ENCODE measurements around the gene EXT2. TPM values are rescaled to one million over a fixed set of nuclear protein-coding genes. Genes with fewer than 3 reads are reported as not detected.

EXT2 gene
- polyA plus RNA-seq, 1 experiment, result 171 TPM

DNA sequence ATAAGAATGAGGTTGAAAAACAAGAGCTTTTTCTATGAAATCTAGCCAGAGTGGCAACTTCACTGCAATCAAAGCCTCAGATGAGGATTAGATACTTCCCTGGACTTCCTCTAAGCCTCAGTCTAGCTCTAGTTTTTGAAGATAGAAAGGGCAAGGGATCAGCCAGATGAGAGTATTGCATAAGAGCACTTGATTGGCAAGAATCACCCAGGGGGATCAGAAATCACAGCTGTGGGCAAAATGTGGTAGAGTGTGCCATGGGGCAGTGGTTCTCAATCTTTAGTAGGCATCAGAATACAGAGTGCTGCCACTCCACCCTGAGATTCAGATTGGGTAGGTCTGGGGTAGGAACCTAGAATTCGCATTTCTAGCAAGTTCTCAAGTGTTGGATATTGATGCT lies 82.4 kb downstream of the EXT2 start:
- Histone ChIP-seq H3K36me3 (ENCODE audit: control insufficient read depth, insufficient read depth, low read length) (no peaks in the 10 kb centered on the region), H3K4me3 (ENCODE audit: low read depth, low read length) (no peak overlapping the region), H3K27me3 (ENCODE audit: control insufficient read depth, insufficient read depth, low read length) (no peaks in the 10 kb centered on the region)
- TF ChIP-seq, protein P1, sequence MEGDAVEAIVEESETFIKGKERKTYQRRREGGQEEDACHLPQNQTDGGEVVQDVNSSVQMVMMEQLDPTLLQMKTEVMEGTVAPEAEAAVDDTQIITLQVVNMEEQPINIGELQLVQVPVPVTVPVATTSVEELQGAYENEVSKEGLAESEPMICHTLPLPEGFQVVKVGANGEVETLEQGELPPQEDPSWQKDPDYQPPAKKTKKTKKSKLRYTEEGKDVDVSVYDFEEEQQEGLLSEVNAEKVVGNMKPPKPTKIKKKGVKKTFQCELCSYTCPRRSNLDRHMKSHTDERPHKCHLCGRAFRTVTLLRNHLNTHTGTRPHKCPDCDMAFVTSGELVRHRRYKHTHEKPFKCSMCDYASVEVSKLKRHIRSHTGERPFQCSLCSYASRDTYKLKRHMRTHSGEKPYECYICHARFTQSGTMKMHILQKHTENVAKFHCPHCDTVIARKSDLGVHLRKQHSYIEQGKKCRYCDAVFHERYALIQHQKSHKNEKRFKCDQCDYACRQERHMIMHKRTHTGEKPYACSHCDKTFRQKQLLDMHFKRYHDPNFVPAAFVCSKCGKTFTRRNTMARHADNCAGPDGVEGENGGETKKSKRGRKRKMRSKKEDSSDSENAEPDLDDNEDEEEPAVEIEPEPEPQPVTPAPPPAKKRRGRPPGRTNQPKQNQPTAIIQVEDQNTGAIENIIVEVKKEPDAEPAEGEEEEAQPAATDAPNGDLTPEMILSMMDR (IDR thresholded peaks at IDR 0.05; ENCODE audit: insufficient read depth, low read depth, low read length), result no peak
- ChIA-PET CTCF (interaction anchor here (0.6 to 3.0 kb wide), 13 partner anchors 10 to 111 kb away, joined by 3 to 13 read pairs (median 4); partner anchors contain the start of gene ACCS), POLR2A (interaction anchor here (0.7 kb wide), 1 partner anchor 49 kb away, joined by 5 read pairs; no protein-coding TSS in a partner anchor)
- DNase-seq (ENCODE audit: low read depth), result no peak

DNA sequence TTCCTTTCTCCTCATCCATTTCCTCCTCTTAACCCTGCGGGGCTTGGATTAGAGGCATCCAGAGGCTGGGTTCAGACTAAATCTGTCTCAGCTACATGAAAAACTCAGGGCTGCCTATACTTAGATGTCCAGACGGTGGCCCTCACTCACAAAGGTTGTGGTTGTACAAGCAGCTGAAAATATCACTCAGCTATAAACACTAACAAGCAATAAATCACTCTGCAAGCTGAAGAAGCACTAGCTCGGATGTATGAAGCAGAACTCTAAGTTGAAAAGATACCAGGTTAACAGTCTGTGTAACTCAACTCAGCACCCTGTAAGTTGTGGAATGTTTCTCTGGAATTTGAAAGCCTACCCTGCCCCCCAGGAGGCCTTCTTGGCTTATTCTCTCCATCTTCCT lies 82.9 kb downstream of the EXT2 start:
- Histone ChIP-seq H3K36me3 (ENCODE audit: control insufficient read depth, insufficient read depth, low read length) (no peaks in the 10 kb centered on the region), H3K27me3 (ENCODE audit: control insufficient read depth, insufficient read depth, low read length) (no peaks in the 10 kb centered on the region), H3K4me3 (ENCODE audit: low read depth, low read length) (no peak overlapping the region)
- POLR2A ChIA-PET, result interaction anchor here (0.7 to 1.1 kb wide), 2 partner anchors 16 to 48 kb away, joined by 3 to 5 read pairs; no protein-coding TSS in a partner anchor
- TF ChIP-seq, protein P1 (IDR thresholded peaks at IDR 0.05; ENCODE audit: insufficient read depth, low read depth, low read length), result peak; percentile 36
- DNase-seq (ENCODE audit: low read depth), result peak; percentile 23
- CTCF ChIA-PET, result interaction anchor here (0.6 to 3.0 kb wide), 17 partner anchors 10 to 186 kb away, joined by 3 to 13 read pairs (median 4); partner anchors contain the start of gene ACCS

DNA sequence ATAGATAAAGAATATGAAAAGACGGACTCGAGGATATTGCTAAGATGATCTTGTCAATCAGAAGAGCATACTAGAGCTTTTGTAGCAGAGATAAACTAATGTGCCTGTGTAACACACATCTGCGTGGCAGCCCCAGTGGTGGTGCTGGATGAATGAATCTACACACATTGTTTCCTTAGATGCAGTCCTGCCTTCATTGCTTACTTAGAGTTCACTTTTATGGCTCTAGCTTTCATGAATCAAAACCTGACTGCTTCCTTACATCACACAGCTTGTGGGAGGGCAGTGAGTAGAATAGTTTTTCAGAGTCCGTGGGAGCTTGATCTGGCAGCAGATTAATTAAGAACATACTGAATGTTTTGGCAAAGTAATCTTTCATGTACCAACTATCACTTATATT lies 83.7 kb downstream of the EXT2 start:
- ChIA-PET POLR2A (interaction anchor here (1.1 kb wide), 1 partner anchor 17 kb away, joined by 3 read pairs; no protein-coding TSS in a partner anchor), CTCF (interaction anchor here (0.6 to 3.0 kb wide), 10 partner anchors 16 to 185 kb away, joined by 3 to 13 read pairs (median 4); partner anchors contain the start of gene ACCS)
- H3K36me3 ChIP-seq (ENCODE audit: control insufficient read depth, insufficient read depth, low read length), result no peaks in the 10 kb centered on the region
- TF ChIP-seq, protein P1 (IDR thresholded peaks at IDR 0.05; ENCODE audit: insufficient read depth, low read depth, low read length), result no peak
- H3K27me3 ChIP-seq (ENCODE audit: control insufficient read depth, insufficient read depth, low read length), result no peaks in the 10 kb centered on the region
- no peak overlapping the region for H3K4me3 ChIP-seq (ENCODE audit: low read depth, low read length)
- peak; percentile 20 for DNase-seq (ENCODE audit: low read depth)

- Histone ChIP-seq H3K4me3 (ENCODE audit: low read depth, low read length) (no peak overlapping the region), H3K36me3 (ENCODE audit: control insufficient read depth, insufficient read depth, low read length) (no peaks in the 10 kb centered on the region), H3K27me3 (ENCODE audit: control insufficient read depth, insufficient read depth, low read length) (no peaks in the 10 kb centered on the region)
- DNase-seq (ENCODE audit: low read depth), result no peak
- TF ChIP-seq, protein P1 (IDR thresholded peaks at IDR 0.05; ENCODE audit: insufficient read depth, low read depth, low read length), result no peak
- CTCF ChIA-PET, result interaction anchor here (0.7 to 2.5 kb wide), 4 partner anchors 15 to 368 kb away, joined by 3 to 13 read pairs (median 4); no protein-coding TSS in a partner anchor
- POLR2A ChIA-PET, result no interaction called here
Observed at GRCh38 chr11:44180107-44180506, 84.6 kb downstream of the EXT2 start.

DNA sequence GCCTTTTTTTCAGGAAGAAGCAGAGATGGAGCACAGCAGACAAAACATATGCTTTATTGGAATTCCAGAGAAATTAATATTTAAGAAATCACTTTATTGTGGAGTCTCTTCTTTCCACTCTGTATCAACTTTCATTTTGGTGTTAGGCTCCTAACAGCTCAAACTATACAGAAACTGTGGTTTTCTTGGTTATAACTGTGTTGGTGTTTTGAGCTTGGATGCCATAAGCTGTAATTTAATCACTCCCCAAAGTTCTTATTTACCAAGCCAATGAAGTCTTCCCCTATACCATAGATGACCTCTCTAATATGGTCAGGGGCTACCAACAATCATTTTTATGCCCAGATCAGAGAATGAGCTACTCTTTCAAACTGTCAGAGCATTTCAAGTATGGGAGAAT lies 90.0 kb downstream of the EXT2 start:
- ChIA-PET CTCF (no interaction called here), POLR2A (no interaction called here)
- Histone ChIP-seq H3K36me3 (ENCODE audit: control insufficient read depth, insufficient read depth, low read length) (no peaks in the 10 kb centered on the region), H3K4me3 (ENCODE audit: low read depth, low read length) (no peak overlapping the region), H3K27me3 (ENCODE audit: control insufficient read depth, insufficient read depth, low read length) (no peaks in the 10 kb centered on the region)
- TF ChIP-seq, protein P1 (IDR thresholded peaks at IDR 0.05; ENCODE audit: insufficient read depth, low read depth, low read length), result no peak
- no peak for DNase-seq (ENCODE audit: low read depth)

Measured in BJ (cell line).